HG02798 (cell line): ENCODE measurements around the gene CNTNAP2.

Source experiments
- ATAC-seq: cut with Tn5 transposase; IDR thresholded peaks from one replicate; pipeline ENCODE4 v1.9.1; 2021; ENCODE audit warnings: mild to moderate bottlenecking; ENCODE audit not compliant: unreplicated experiment, poor library complexity

CNTNAP2 gene

DNA sequence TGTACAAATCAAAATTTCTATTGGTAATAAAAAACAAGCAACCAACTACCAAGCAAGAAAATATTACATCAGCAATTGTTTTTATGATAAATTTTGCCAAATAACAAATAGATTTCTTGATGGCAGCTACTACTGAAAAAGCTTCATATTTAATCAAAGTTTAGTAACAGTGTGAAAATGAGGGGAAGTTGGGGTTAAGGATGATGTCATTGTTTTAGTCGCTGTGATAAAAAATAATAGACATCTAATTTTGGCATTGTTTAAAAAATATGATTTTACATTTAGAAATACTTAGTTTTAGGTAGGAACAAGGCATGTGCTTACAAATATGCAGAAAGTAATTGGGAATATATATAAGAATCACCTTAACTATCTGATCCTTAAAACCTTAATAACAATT, 145.9 kb downstream of the CNTNAP2 start:
- no peak for ATAC-seq

DNA sequence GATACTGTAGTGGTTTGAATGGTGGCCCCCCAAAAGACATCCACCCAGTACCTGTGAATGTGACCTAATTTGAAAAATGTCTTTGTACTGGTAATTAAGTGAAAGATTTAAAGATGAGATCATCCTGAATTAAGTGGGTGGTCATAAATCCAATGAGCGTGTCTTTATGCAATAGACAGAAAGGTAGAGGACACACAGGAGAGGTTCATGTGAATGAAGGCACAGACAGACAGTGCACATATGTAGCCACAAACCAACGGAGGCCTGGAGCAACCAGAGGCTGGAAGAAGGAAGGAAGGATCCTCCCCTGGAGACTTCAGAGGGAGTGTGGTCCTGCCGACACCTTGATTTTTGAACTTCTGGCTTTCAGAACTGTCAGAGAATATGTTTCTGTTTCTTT, 160.3 kb downstream of the CNTNAP2 start:
- no peak for ATAC-seq

DNA sequence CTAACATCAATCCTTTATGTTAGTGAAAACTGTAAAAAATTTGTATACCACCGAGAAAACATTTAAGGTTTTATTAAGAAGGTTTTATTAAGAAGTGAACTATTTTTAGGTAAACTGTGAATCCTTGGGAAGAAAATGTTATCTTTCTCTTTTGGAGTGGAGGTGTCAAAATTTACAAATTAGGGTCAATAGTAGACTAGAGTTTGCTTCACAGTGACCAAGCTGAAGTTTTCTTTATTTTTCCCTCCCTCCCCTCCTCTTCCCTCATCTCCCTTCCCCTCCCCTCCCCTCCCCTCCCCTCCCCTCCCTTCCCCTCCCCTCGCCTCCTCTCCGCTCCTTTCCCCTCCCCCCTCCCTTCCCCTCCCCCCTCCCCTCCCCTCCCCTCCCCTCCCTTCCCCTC, 168.8 kb downstream of the CNTNAP2 start:
- no peak for ATAC-seq

DNA sequence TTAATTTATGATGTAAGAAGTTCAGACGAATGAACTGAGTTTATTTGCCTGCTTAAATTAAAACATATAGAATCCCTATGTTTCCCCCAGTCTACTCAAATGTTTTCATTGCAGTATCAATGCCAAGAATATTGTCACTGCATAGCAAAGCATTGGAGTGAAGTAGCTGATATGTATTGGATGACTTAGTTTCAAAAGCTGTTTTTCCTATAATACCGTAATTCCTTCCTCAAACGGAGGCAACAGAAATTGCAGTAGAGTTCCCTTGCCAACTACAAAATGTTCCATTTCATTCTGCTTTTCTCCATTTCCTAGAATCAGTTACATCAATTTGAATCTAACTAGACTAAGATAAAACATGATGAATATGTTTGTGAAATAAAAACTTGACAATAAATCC, 174.1 kb downstream of the CNTNAP2 start:
- ATAC-seq = no peak

DNA sequence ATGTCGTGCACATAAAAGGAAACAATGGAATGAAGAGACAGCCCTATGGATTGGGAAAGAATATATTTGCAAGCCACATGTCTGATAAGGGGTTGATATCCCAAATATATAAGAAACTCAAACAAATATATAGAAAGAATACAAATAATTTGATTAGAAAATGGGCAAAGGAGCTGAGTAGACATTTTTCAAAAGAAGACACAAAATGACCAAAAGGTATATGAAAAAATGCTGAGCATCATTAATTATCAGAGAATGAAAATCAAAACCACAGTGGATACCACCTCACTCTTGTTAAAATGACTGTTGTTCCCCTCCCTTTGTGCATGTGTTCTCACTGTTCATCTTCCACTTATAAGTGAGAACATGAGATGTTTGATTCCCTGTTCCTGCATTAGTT, 175.3 kb downstream of the CNTNAP2 start:
- no peak for ATAC-seq

DNA sequence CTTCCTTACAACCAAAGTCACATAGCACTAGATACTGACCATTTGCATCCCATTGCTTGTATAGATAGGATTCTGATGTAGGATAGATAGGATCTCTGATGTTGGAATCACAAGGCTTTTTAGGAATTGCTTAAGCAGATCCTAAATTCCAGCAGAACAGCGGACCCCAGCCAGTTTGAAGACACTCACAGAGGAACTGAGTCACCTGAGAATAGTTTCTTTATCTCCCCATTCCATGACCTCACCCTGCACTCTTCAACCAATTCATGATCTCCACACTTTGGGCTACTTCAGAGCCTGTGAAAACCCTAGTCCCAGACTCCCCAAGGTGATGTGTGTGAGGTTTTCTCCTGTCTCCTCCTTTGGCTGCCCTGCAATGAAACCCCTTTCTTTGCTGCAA, 179.4 kb downstream of the CNTNAP2 start:
- no peak for ATAC-seq

DNA sequence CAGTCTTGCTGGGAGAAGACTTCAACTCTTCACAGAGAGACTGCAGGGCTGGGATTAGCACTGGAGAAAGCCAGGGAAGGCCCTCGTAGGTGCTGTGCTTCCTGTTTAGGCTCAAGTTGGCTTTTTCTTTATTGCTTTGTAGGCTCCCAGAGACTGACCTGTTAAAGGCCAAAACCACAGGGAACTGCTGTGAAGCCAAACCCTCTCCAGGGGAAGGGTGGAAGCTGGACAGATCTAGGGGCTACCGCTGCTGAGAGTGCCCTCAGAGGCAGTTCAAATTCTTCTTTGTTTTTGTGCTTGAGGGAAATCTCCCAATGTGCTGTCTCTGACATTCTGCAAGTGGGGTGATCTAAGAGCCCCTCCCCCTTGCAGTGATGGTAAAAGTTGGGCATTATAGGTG, 198.4 kb downstream of the CNTNAP2 start:
- no peak for ATAC-seq

DNA sequence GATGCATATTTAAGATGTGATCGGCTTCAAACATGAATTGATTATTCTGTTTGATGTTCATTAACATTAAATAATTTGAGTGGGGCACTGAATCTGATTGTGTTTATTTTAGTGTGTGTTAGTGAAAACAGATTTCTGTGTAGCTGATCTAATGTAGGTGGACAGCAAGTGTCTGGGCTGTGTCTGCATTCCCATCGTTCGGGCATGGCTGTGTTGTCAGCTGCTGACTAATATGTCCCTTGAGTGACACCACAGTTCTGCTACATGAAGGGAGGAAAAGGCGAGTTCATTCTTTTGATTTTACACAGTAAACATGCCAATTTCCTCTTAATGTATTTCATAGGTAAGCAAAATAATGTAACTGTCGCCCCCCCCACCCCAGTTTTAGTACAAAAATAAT, 203.0 kb downstream of the CNTNAP2 start:
- ATAC-seq = no peak

DNA sequence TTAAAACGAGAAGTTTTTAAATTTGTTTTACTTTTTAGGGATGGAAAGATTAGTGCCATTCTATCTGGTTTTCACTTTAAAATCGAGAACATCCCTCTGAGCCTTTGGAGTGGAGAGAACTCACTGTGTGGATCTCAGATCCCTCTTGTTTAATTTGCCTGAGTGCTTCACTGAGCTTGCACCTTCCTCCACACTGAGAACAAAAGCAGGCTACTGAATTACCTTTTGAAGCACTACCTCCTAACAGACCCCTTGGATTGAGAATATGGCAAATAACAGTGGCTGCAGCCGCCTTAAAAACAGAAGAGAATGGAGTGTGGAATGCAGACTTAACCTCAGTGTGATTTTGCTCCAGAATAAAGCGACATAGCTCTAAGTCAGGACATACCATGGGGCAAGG, 204.7 kb downstream of the CNTNAP2 start:
- ATAC-seq = no peak

DNA sequence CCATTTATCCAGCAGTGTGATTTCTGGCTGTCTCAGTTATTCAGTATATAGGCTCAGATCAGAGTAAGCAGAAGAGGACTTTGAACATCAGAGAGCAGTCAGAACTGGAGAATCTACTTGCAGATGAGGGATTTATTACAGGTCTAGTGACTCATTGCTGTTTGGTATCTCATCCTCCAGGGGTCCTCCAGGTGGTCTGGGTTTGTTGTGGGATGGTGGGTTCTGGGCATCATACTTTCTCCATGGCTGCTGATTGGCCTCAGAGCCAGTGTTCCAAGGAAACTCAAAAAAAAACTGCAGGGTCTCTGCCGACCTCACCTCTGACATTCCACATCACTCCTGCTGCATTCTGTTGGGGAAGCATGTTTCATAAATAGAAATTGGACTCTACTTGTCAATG, 214.8 kb downstream of the CNTNAP2 start:
- no peak for ATAC-seq

DNA sequence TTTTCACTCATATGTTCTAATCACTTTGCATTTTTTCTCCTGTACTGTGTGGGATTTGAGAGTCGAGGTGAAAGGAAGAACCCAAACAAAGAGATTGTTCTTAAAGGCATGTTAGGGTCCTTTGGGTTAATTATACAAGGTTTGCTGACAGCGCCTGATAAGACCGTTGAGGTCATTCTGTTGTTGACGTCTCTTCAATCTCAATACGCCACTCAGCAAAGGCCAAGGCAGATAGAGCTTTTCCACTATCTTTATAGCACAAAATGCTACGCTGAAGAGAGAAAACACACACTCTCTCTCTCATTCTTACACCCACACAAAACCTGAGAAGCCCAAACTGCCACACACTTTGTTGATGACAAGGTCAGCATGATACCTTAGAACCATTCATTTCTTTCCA, 228.7 kb downstream of the CNTNAP2 start:
- no peak for ATAC-seq

DNA sequence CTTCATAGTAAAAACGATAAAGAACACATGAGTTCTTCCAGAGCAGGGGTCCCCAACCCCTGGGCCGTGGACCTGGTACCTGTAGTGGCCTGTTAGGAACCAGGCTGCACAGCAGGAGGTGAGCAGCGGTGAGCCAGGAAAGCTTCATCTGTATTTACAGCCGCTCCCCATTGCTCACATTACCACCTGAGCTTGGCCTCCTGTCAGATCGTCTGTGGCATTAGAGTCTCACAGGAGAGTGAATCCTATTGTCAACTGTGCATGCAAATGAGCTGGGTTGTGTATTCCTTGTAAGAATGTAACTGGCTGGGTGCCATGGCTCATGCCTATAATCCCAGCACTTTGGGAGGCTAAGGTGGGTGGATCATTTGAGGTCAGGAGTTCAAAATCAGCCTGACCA, 229.5 kb downstream of the CNTNAP2 start:
- no peak for ATAC-seq

DNA sequence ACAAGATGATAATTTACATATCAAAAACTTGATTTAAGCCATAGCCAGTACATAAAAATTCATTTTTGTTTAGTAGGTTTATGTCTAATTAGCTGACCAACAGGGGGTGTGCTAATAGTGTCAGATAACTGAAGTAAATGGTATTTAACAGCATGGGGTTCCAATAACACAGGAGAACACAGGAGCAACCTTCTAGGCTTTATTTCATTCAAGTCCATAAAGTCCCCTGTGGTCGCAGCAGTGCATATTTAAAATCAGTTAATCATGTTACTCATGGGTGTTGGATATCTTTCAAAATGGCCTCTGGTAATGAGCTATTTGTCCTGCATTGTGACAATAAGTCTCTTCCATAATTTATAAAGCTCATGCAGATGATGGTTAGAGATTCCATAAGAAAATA, 238.6 kb downstream of the CNTNAP2 start:
- no peak for ATAC-seq

DNA sequence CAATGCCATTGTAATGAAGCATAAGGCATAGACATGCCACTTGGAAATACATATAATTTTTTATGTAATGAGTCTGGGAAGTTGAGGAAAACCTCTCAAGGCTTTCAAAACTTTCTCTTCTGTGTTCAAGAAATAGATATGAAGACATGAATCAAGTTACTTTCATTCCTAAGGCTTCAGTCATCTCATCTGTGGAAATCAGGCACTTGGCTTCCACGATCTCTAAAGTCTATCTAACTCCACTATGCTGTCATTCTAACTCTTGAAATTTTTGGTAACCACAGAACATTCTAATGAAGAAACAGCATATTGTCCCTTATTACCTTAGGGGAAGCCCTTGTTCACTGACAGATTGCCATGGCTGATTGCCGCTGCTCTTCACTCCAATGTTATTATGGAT, 242.6 kb downstream of the CNTNAP2 start:
- no peak for ATAC-seq

DNA sequence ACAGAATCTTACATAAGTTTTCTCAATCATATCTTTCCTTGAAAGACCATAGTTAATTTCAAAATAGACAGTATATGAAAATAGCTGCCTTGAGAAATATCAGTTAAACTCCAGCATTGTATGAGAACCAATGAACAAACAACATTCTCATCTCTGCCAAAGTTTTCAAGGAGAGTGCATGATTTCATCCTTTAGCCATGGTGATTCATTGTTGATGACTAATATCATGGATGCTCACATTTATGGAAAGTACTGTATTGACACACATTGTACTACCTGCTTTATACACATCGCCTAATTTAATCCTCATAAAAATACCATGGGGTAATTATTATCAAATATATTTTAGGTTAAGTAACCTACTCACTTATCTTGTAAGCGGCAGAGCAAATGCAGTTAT, 250.3 kb downstream of the CNTNAP2 start:
- no peak for ATAC-seq

DNA sequence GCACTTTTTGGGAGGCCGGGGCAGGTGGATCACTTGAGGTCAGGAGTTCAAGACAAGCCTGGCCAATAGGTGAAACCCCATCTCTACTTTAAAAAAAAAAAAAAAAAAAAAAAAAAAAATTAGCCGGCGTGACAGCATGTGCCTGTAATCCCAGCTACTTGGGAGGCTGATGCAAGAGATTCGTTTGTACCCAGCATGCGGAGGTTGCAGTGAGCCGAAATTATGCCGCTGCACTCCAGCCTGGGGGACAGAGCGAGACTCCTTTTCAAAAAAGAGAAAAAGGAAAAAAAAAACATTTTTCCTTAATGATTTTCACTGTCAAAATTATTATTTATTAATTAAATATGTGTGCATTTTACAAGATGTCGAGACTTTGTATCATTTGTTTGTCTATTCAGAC, 253.6 kb downstream of the CNTNAP2 start:
- no peak for ATAC-seq

DNA sequence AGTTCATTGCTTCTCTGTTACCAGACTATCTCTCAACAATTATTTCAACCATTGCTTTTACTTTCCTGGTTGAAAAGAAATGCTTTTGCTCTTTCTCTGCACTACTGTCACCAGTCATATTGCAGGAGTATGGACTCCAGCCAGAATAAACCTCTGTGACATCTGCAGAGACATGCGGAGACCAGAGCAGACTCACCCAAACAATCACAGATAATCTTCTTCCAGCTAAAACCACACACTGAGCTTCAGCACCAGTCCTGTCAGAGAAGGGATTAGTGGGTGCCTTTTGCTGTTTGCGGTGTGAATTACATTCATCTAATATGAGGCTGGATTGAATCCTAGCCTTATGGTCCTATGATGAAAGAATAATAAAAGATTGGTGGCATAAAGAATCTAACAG, 258.6 kb downstream of the CNTNAP2 start:
- no peak for ATAC-seq

DNA sequence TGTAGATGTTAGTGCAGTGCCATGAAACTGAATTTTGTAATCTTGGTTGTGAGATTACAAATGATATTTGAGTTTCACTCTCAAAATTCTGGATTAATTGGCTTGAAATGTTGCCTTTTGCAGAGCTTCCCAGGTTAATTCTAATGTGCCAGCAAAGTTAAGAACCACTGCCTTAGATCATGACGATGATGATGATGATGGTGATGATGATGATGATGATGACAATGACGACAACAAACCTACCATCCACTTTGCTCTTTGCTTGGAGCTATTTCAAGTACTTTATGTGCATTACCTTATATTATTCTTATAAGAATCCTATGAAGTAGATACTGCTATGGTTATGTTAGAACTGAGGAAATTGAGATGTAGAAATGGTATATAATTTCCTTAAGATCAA, 261.6 kb downstream of the CNTNAP2 start:
- ATAC-seq = no peak

DNA sequence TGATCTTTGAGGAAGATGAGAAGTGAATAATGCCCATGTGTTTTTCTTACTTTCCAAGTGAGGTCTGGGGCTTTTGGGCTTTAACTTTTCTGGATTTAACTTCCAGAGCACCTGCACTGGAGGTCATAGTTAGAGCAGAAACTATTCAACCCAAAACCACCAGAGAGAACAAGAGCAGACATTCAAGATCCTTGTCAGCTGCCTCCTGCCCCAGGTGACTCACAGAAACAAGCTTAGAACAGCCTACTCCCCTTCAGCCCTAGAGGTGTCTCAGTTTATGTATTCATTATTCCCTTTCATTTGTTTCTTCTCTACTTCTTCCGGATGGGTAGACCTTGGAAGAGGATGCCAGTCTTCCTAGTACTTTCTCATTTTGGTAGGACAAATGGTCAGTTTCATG, 270.5 kb downstream of the CNTNAP2 start:
- ATAC-seq = no peak

DNA sequence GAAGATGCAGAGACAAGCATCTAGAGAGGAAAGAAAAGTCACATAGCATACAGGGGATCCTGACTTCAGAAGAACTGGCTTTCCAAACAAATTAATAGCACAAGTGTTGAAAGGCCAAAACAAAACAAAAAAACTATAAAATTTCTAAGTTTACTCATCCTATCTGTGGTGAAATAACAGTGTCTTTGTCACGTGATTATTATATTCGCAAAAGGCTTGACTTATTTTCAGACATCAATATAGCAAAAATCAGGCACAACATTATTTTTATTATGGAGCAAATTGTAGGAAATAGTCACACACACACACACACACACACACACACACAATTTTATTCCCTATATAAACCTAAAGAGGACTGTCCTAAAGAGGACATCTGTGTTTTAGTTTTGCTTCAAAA, 272.3 kb downstream of the CNTNAP2 start:
- no peak for ATAC-seq

DNA sequence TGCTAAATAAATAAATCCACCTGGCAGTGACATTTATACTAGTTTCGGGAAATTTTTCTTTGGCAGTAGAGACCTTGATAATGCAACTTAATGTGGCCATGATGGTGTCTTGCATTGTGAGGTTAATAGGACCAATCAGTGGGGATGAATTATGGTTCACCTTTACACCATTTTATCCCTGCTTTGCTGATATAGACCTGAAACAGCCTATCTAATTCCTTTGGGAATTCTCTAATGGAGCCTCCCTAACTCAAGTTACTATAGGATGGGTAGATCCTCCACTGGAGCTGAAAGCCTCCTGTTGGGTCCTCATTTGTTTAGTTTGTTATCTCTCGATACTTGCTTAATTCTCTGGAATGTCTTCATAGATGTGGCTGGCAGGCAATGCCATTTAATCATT, 276.7 kb downstream of the CNTNAP2 start:
- no peak for ATAC-seq

DNA sequence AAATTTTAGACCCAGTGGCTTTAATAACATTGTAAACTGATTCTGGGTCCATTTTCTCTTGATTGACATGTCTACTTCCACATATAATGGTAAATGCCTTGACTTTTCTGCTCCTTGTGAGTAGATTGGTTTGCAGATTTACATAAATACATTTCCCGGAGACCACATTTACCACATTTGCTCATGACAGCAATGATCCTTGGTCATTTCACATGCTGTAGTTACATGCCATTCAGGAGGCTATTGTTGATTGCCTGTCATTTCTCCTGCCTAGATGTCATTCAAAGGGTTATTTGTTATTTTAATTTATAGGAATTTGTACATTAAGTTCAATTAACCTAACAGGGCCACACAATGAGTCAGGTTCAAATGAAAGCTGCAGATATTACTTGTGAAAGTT, 280.5 kb downstream of the CNTNAP2 start:
- no peak for ATAC-seq

DNA sequence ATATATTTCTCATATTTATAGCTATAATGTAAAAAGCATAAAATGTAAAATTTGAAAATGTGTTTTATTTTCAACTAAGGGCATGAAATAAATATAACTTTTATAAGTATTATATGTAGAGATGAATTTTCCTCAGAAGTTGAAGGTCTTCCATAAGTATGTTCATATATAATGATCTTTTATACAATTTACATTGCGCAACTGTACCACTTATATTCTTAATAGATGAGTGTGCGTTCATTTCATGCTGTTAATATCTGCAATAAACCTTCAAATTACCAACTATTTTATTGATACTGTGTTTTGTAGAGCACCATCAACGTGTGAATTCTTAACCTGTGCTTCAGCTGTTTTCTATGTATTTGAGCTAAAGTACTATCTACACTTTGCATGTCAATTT, 285.3 kb downstream of the CNTNAP2 start:
- ATAC-seq = no peak

DNA sequence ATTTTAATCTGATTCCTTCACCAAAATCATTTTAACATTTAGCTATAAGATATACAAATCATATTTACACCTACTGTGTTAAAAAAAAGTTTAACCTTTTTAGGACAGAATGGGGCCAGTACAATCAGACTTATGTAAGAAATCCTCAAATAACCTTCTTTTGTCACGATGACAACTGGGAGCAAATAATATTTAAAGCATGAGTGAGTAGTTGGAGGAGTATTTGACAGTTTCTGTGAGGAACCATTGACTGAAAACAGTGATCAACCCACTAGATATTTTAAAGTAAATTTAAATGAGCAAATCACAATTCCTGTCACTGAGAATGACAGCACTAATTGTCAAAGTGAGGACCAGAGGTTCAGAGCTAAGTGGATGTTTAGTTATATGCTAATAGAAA, 289.1 kb downstream of the CNTNAP2 start:
- ATAC-seq = no peak
